H1 (cell line): Measurements from ENCODE around the gene H6PD.

Experiments
- CHD1 ChIP-seq: IDR thresholded peaks from 2 replicates; pipeline ENCODE4 v1.6.1; 2012; ENCODE audit warnings: low read depth, low read length, improper control_type of control experiment
- EZH2 ChIP-seq: fragments of 200-600 bp; sonication (generic); IDR thresholded peaks from 2 replicates; pipeline ENCODE4 v1.7.1; 2012; ENCODE audit warnings: low read depth, mild to moderate bottlenecking, moderate library complexity, low read length, inconsistent platforms; ENCODE audit not compliant: severe bottlenecking
- RXRA ChIP-seq: IDR thresholded peaks from 2 replicates; pipeline ENCODE4 v1.6.1; 2011; ENCODE audit warnings: low read depth, mild to moderate bottlenecking, low read length, moderate library complexity; ENCODE audit not compliant: insufficient read depth
- TCF12 ChIP-seq: IDR thresholded peaks from 2 replicates; pipeline ENCODE4 v1.6.1; 2011; ENCODE audit warnings: low read depth, mild to moderate bottlenecking, low read length
- YY1 ChIP-seq: IDR thresholded peaks from 2 replicates; pipeline ENCODE4 v1.6.1; 2011; ENCODE audit warnings: low read depth, mild to moderate bottlenecking, low read length

DNA sequence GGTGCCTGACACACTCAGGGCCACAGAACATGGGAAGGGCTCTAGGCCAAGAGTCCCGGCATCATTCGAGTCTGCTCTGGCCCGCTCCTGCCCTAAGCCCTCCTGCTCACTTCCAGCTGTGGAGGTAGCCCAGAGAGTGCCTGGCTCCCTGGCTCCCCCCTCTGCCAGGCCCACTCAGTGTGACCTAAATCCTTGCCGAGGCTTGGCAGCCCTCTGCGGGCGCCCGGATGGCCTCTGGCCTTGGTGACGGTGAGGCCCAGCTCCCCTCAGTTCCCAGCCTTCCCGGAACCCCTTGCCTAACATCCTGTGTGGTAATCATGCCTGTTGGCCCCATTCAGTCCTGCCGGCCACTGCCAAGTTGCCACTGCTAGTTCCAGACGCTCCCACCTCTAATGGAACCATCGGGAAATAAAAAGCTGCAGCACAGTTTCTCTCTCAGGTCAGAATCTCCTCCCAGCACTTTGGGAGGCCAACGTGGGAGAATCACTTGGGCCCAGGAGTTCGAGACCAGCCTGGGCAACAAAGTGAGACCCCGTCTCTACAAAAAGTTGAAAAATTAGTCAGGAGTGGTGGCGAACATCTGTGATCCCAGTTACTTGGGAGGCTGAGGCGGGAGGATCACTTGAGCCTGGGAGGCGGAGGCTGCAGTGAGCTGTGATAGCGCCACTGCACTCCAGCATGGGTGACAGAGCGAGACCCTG lies 1.2 kb upstream of the H6PD start:
- TF ChIP-seq EZH2 (no peak), CHD1 (no peak), RXRA (no peak), YY1 (no peak), TCF12 (no peak)
